Measurements from ENCODE around the gene HMX1.

DNA sequence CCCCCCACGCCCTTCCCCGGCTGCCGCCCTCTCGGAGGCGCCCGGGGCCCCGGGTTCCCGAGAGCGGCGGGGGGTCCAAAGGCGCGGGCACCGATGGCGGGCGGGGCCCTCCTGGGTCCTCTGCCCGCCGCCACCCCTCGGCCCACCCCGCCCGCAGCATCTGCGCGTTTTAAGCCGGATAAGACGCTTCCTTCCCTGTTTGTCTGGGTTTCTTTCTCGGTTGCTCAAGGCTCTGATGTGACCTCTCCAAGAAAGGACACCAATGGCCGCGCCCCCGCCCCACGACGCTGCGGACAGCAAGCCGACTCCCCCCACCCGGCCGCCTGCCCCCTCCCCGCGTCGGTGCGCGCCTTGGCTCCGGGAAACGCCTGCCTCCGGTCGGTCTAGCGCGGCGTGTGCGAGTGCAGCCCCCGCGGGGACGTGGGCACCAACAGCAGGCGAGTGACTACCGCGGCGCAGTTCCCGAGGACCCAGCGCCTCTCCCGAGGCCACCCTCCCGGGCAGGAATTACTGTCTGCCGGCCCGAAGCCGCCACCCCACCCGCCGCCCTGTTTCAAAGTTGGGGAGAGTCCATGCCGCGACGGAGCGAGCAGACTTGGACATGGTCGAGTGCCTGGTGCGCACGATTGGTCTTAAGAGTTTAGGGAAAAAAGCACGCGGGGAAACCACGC, 21.1 kb upstream of the HMX1 start:
- TF ChIP-seq CTCF (conservative IDR thresholded peaks at IDR 0.05 in 1 of 2, IDR thresholded peaks at IDR 0.05 in 1 of 2; ENCODE audit: extremely low read depth in 1 of 2, insufficient read depth in 1 of 2, low read depth in 1 of 2, low read length in 2 of 2) (no peak), EZH2 (IDR thresholded peaks at IDR 0.05; ENCODE audit: borderline replicate concordance, low read length) (no peak)
